HG03439 (cell line): ENCODE data around the gene GAS7.

Experiments
- ATAC-seq: cut with Tn5 transposase; IDR thresholded peaks from one replicate; pipeline ENCODE4 v1.9.1; 2021; ENCODE audit warnings: mild to moderate bottlenecking, moderate library complexity; ENCODE audit not compliant: unreplicated experiment

GAS7 gene

DNA sequence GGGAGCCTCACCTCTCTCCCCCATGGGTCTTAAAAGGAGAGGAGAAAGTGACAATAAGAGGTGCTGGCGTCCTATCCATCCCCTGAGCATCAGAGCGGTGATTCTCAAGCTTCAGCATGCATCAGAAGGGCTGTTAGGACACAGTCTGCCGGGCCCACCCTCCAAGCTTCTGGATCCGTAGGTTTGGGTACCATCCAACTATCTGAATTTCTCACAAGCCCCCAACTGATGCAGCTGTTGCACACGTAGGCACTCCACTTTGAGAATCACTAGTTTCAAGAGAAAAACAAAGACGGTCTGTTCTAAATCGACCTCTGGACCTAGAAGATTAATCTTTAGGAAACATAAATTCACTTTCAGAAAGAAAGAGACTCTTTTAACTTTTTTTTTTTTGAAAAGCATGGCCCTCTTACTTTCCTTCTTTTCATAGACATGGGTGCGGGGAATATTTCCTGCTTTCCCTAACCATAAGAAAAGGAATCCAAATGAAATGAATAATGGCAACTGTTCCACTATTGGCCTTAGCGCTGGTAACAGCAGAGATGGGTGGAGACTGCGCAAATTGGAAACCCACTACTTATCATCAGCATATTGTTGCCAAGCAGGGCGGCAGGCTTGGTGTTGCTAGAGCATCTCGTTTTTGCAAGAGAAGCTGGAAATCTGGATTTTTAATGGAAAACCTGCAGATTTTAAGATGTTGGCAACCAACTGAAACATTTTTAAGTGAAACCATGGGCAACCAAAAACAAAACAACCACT is 144.4 kb downstream of the GAS7 start:
- ATAC-seq: no peak

DNA sequence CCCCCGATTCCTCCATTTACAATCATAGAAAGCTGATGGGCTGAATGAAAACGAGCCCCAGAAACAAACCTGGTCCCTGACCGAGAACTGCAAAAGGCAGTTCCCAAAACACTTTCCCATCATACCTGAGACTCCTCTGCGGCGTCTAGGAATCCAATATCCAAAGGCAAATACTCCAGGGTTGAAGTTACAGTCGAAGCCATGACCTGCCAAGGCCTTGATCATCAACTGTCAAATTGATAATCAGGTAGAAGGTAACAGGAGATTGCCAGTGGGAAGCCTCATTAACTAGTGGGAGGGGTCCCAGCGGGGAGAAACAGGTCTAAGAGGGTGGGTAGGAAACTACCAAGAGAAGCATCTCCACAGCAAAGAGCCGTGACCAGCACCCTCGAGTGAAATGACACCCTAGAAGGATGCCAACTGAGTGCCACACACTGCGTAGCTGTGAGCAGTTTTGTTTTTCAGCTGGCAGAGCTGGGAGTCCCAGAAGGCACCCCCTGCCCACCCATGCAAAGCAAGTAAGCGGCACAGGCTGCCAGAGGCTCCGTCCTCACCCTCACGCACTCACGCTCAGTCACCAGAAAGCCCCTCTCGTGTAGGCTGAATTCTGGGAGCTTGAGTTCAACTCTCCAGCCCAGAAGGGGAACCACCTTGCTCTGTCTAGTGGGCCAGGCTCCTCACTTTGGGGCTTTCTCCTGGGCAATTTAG is 146.1 kb downstream of the GAS7 start:
- no peak for ATAC-seq

DNA sequence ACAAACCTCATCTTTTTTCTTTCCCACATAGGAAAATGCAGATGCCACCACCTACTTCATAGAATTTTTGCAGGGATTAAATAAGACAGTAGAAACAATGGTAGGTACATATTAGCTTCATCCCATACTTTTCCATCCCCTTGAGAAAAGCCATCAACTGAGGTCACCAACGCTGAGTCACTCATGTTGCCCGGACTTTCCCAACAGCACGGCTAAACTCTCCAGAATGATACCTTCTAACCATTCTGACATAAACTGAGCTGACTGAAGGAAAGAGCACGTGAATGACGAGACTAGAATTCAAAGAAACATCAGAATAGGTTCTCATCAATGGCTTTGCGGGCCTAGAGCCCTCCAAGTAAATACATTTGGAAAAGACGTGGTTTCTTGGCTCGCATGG is 147.3 kb downstream of the GAS7 start:
- no peak for ATAC-seq

DNA sequence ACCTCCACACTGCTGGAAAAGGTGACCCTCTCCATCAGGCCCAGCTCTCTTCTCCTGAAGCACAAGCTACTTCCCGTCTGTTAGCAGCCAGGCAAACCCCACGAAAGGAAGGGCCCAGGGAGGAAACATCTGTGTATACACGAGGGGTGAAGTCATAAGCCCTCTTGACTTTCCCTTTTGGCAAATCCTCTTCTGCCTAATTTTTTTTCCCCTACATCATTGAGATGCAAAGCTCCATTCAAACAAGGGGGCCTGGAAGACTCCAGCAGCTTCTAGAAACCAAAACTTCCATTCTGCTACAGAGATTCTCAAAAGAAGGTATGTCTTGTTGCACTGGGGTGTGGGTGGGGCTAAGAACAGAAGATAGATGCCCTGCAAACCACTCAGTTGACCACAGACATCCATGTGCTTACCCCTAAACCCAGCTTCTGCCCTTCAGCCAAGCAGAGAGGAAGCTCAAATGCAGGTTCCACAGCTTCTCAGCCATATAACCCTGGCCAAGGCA is 147.8 kb downstream of the GAS7 start:
- ATAC-seq: peak; percentile 32

- no peak for ATAC-seq
Measured at GRCh38 chr17:10048629-10049350, 149.6 kb downstream of the GAS7 start.

GRCh38 chr17:10046786-10047785 is 151.3 kb downstream of the GAS7 start:
- ATAC-seq: peak; percentile 46

- ATAC-seq: no peak
Measured at GRCh38 chr17:10045871-10046658, 152.3 kb downstream of the GAS7 start.

GRCh38 chr17:10042589-10043244 is 155.7 kb downstream of the GAS7 start:
- no peak for ATAC-seq

GRCh38 chr17:10041916-10042588 is 156.4 kb downstream of the GAS7 start:
- peak; percentile 32 for ATAC-seq

DNA sequence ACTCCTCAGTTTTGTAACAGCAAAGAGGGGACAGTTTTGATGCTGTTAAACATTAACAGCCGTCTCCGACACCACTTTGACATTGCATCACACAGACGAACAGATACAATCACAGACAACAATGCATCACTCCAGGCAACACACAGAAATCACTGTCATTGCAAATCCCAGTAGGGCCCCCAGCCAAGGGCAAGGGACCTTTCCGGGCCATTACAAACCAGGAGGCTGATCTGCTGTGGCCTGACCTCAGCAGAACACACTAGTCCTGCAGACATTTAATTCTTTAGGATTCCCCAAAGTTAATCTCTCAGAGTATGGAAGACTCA is 157.2 kb downstream of the GAS7 start:
- ATAC-seq: no peak

- ATAC-seq: no peak
Measured at GRCh38 chr17:10036511-10037061, 161.8 kb downstream of the GAS7 start.

- no peak for ATAC-seq
Measured at GRCh38 chr17:10035885-10036284, 162.5 kb downstream of the GAS7 start.

DNA sequence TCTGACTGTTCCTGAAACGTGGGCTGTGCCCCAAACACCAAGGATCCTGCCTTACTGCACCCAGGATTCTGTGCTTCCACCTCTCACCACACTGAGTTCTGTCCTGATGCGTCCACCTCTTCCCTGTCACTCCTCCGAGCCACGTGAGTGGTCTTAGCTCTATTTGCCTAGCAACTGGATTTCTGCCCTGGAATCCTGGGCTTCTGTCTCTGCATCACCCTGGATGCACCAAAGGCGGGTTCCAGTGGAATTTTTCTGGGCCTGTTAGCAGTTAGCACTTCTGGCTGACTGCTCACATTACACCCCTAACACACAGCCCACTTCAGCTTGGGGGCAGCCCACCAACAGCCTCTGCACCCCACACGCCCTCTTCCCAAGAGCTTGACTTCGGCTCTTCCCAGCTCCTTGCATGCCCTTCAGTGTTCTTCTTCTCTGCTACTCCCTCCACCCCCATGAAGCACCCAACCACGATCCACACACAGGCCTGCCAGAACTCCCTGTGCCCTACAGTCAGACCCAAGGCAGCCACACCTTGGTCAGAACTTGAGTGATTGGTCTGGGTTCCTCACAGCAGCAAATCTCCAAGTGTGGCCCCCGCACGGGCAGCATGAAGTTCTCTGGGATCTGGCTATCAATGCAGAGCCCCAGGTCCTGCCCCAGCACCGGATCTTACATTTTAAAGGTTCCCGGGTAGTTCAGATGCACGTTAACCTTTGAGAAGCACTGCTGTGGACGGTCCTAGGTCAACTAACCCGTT is 163.5 kb downstream of the GAS7 start:
- no peak for ATAC-seq

DNA sequence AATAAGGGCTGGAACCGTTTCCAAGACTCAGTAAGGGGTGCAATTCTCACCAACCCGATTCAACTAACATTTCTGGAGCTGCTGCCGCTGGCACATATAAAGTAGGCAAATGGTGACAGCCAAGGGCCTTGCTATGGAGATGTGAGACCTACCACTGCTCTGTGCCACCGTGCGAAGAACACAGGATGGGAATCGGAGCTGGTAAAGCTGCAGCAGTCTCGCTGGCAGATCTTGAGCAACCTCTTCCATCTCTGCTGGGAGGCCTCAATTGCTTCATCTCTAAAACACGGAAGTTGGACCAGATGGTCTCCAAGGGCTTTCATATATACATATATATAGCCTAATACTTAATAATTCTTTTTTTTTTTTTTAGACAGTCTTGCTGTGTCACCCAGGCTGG is 164.4 kb downstream of the GAS7 start:
- ATAC-seq: no peak

DNA sequence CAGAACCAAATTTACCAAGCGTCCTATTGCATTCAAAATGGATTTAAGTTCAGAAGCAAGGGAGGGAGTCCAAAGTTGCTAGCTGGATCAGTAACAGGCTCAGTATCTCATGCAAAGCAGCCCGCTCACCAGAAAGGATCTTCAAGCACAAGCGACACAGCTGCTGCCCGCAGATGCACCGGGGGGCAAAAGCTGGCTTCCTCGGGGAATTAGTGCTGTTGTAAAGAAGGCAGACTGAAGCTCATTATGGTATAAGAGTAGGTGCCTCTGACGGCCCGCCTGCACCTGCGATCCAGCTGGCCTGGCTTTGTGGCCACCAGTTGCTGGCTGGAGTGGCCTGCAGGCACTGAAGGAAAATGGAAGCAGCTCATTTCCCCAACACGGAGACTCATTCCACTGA is 165.0 kb downstream of the GAS7 start:
- ATAC-seq: no peak

DNA sequence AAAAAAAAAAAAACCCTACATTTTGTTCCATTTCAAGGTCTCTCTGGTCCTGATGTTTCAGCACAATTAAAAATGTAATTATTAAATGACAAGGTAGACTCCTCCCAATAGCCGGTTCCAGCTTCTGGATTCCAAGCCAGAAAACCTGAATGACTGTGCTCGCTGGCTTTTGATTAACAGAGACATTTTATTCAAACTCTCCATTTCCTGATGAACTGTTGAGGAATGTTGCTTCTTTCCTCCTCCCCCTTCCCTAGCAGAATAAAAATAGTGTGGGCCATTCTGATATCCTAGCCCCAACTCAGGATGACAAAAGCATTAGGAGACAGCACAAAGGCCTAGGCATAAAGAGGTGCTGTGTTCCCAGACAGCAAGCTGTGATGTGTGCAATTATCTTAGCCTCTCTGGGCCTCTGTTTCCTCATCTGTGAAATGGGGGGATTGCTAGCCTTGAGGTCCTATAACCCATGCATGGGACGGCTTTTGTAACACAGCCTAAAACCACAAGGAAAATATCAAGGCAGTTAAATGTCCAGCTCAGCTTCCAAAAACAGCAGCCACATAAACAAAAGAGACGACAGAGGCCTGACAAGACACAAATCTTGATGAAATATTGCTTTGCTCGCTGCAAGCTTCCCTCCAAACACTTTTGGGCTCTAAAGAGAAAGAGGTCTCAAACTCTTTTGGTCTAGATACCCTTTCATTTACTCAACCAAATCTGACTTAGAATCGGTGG is 166.1 kb downstream of the GAS7 start:
- ATAC-seq: no peak

GRCh38 chr17:10031606-10032005 is 166.8 kb downstream of the GAS7 start:
- no peak for ATAC-seq
